ENCODE data around the gene PAM. TPM values are rescaled to one million over a fixed set of nuclear protein-coding genes. Genes with fewer than 3 reads are reported as not detected.
A peak's percentile ranks its signal among the peaks of the same experiment; 100 is the strongest.

The PAM gene
- total RNA-seq, 4 donors from 2014 or later, result 102 to 210 (median 172) TPM

- no peaks in the 10 kb centered on the region for H3K36me3 ChIP-seq
- DNase-seq, result no peak
- in situ Hi-C loops (cut with MboI; ENCODE audit: low sequenced_read_pairs in 4 of 4), result loop anchor here in 1 of 4 donors (10.0 kb wide), 1 partner anchor 71 kb away; no protein-coding TSS in a partner anchor
- ATAC-seq, result peak in 1 of 2 donors; percentile 12
- no peaks in the 10 kb centered on the region for H3K9me3 ChIP-seq
- TF ChIP-seq, protein P1, sequence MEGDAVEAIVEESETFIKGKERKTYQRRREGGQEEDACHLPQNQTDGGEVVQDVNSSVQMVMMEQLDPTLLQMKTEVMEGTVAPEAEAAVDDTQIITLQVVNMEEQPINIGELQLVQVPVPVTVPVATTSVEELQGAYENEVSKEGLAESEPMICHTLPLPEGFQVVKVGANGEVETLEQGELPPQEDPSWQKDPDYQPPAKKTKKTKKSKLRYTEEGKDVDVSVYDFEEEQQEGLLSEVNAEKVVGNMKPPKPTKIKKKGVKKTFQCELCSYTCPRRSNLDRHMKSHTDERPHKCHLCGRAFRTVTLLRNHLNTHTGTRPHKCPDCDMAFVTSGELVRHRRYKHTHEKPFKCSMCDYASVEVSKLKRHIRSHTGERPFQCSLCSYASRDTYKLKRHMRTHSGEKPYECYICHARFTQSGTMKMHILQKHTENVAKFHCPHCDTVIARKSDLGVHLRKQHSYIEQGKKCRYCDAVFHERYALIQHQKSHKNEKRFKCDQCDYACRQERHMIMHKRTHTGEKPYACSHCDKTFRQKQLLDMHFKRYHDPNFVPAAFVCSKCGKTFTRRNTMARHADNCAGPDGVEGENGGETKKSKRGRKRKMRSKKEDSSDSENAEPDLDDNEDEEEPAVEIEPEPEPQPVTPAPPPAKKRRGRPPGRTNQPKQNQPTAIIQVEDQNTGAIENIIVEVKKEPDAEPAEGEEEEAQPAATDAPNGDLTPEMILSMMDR (IDR thresholded peaks at IDR 0.05 in 4 of 5, conservative IDR thresholded peaks at IDR 0.05 in 1 of 5), result no peak
- no peak for TF ChIP-seq POLR2A (IDR thresholded peaks at IDR 0.05)
- peaks cover 51 to 64% of the 10 kb centered on the region in 2 donors for H3K4me1 ChIP-seq
- no peaks in the 10 kb centered on the region for H3K27me3 ChIP-seq
- peak overlapping the region; percentile 67 to 76 (median 71) for H3K4me3 ChIP-seq
- intact Hi-C loops (cut with DNase I; ENCODE audit: low total_unique reads), result loop anchor here (5.0 to 10.0 kb wide), 2 partner anchors 69 to 111 kb away; partner anchors contain the start of gene PAM
- H3K27ac ChIP-seq, result peak overlapping the region; percentile 84 to 94 (median 92)
Measured at GRCh38 chr5:102866237-102866600, 111.1 kb downstream of the PAM start.

DNA sequence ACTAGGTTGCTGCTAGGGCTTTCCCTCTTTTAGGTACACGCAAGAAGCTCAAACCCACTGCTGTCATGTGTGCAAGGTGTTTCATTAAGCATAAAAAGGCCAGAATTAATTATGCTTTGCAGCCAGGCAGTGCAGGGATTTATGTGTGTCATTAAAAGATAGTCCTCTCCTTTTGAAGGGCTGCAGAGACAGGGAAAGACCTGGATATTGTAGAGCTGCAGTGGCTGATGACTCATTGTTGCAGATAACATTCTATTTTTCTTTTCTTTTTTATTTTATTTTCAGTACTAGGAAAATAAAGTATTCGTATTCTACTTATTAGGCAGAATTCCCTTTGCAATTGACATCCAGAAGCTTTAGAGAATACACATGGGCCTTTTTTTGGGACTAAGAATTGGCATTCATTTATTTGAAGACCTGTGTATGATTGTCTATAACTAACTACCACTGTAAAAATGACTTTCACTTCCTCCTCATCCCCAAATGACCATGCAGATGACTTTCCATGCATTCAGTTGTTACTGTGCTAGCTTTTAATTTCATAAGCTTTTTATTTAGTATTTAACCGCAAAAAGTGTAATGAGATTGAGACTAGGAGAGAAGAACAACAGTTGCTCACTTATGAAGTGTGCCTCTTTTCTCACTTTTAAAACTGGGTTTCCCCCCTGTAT, 113.0 kb downstream of the PAM start:
- intact Hi-C loops (cut with DNase I; ENCODE audit: low total_unique reads), result loop anchor here (5.0 to 10.0 kb wide), 2 partner anchors 71 to 113 kb away; partner anchors contain the start of gene PAM
- Histone ChIP-seq H3K4me1 (peaks cover 51 to 64% of the 10 kb centered on the region in 2 donors), H3K9me3 (no peaks in the 10 kb centered on the region), H3K36me3 (no peaks in the 10 kb centered on the region), H3K27ac (peak overlapping the region in 2 of 4 donors; percentile 84 to 92), H3K4me3 (peak overlapping the region in 1 of 4 donors; percentile 67), H3K27me3 (no peaks in the 10 kb centered on the region)
- ATAC-seq, result no peak
- TF ChIP-seq, protein P1 (IDR thresholded peaks at IDR 0.05 in 4 of 5, conservative IDR thresholded peaks at IDR 0.05 in 1 of 5), result no peak
- no peak for TF ChIP-seq POLR2A (IDR thresholded peaks at IDR 0.05)
- in situ Hi-C loops (cut with MboI; ENCODE audit: low sequenced_read_pairs in 4 of 4), result loop anchor here in 1 of 4 donors (10.0 kb wide), 1 partner anchor 73 kb away; no protein-coding TSS in a partner anchor
- DNase-seq, result no peak

DNA sequence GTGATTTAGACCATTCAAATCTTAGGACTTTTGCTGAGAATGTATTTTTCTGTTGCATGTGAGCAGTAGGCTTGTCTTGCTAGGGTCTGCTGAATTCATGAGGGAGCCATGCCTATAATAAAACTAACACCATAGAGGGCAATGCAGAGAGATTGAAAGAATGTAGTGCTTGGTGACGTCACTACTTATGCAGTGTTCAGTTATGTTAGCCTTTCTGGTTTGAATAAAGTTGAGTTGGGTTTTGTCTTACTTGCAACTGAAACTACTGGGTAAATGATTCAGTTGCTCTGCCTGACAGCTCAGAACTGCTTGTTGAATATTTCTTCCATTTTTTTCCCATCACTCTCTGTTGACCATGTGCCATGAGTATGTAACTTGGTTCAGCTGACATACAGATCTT, 114.1 kb downstream of the PAM start:
- Histone ChIP-seq H3K4me1 (peaks cover 50 to 66% of the 10 kb centered on the region in 2 donors), H3K36me3 (no peaks in the 10 kb centered on the region), H3K4me3 (no peak overlapping the region), H3K27ac (peak overlapping the region in 1 of 4 donors; percentile 10), H3K27me3 (no peaks in the 10 kb centered on the region), H3K9me3 (no peaks in the 10 kb centered on the region)
- in situ Hi-C loops (cut with MboI; ENCODE audit: low sequenced_read_pairs in 4 of 4) (loop anchor here in 1 of 4 donors (10.0 kb wide), 1 partner anchor 74 kb away; no protein-coding TSS in a partner anchor), intact Hi-C loops (cut with DNase I; ENCODE audit: low total_unique reads) (loop anchor here (5.0 to 10.0 kb wide), 2 partner anchors 72 to 114 kb away; partner anchors contain the start of gene PAM)
- TF ChIP-seq POLR2A (IDR thresholded peaks at IDR 0.05), result no peak
- TF ChIP-seq, protein P1 (IDR thresholded peaks at IDR 0.05 in 4 of 5, conservative IDR thresholded peaks at IDR 0.05 in 1 of 5), result no peak
- ATAC-seq (no peak), DNase-seq (no peak)

DNA sequence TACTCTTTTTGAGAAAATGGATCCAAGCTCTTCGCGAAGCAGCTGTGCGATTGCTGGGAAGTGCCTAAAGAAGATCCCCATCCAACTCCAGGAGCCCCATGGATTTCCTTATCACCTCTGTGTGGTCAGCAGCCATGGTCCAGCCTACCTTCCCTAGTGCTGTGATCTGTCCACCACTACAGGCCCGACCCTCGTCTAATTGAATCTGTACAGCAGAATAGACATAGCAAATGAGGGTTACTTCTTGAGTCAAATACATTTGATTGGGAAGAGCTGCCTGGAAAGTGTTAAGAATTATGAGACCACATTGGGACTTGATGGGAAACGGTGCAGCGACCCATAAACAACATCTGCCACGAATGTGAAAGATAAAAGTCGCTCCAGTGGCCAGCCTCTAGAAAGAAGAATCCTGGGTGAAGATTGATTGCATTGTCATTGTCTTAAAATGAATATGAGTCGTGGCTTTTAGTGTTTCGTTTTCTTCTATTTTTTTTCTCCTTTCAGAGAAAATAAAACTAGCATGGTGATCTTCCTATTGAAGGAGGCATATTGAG, 118.4 kb downstream of the PAM start:
- Histone ChIP-seq H3K4me1 (peaks cover 34 to 52% of the 10 kb centered on the region in 2 donors), H3K4me3 (no peak overlapping the region), H3K9me3 (no peaks in the 10 kb centered on the region), H3K27me3 (no peaks in the 10 kb centered on the region), H3K36me3 (no peaks in the 10 kb centered on the region), H3K27ac (no peak overlapping the region)
- in situ Hi-C loops (cut with MboI; ENCODE audit: low sequenced_read_pairs in 4 of 4) (no loop called here), intact Hi-C loops (cut with DNase I; ENCODE audit: low total_unique reads) (no loop called here)
- ATAC-seq (no peak), DNase-seq (no peak)
- TF ChIP-seq, protein P1 (IDR thresholded peaks at IDR 0.05 in 4 of 5, conservative IDR thresholded peaks at IDR 0.05 in 1 of 5), result no peak
- no peak for TF ChIP-seq POLR2A (IDR thresholded peaks at IDR 0.05)
